ENCODE results near the gene VPS4A. TPM values are rescaled to one million over a fixed set of nuclear protein-coding genes. Genes with fewer than 3 reads are reported as not detected.

VPS4A gene
- total and polyA plus RNA-seq, 7 experiments from 2014 or later, result 29.7 to 53.7 (median 44.4) TPM

- H3K4me1 Mint-ChIP-seq, result peaks cover 0 to 4% (median 0%) of the 10 kb centered on the region in 7 donors
- peak overlapping the region in 1 of 9 donors; percentile 7 for H3K27ac Mint-ChIP-seq
Observed at GRCh38 chr16:69274699-69275235, 36.4 kb upstream of the VPS4A start.

GRCh38 chr16:69276148-69277115, 34.7 kb upstream of the VPS4A start:
- POLR2A ChIA-PET, result no interaction called here
- Mint-ChIP-seq H3K27me3 (no peaks in the 10 kb centered on the region), H3K9me3 (peaks cover 0 to 1% (median 0%) of the 10 kb centered on the region in 11 donors), H3K4me3 (no peak overlapping the region), H3K4me1 (peaks cover 0 to 4% (median 0%) of the 10 kb centered on the region in 7 donors), H3K36me3 (peaks cover 0 to 5% (median 3%) of the 10 kb centered on the region in 5 donors), H3K27ac (no peak overlapping the region)
- ATAC-seq, result no peak
- CTCF ChIA-PET, result interaction anchor here (0.8 to 1.1 kb wide), 2 partner anchors 9 to 23 kb away, joined by 3 read pairs; no protein-coding TSS in a partner anchor
- DNase-seq, result no peak
- H3K27ac ChIP-seq (ENCODE audit: low read depth, low read length), result no peak overlapping the region
- intact Hi-C loops (cut with micrococcal nuclease), result no loop called here
- no peak overlapping the region for H3K4me3 ChIP-seq (ENCODE audit: low read length)
- H3K36me3 ChIP-seq (ENCODE audit: control insufficient read depth in 2 of 3, insufficient read depth in 3 of 3, low read length in 3 of 3), result peaks cover 0 to 5% (median 0%) of the 10 kb centered on the region in 3 experiments
- H3K27me3 ChIP-seq (ENCODE audit: control insufficient read depth in 2 of 2, insufficient read depth in 2 of 2, low read length in 2 of 2), result no peaks in the 10 kb centered on the region
- H3K9me3 ChIP-seq (ENCODE audit: control insufficient read depth in 2 of 3, low read length in 3 of 3), result no peaks in the 10 kb centered on the region
- no peaks in the 10 kb centered on the region for H3K4me1 ChIP-seq (ENCODE audit: control insufficient read depth in 2 of 2, insufficient read depth in 2 of 2, low read length in 2 of 2)

More at GRCh38 chr16:69274699-69275235, 36.4 kb upstream of the VPS4A start:
- peaks cover 0 to 5% (median 3%) of the 10 kb centered on the region in 3 experiments for H3K36me3 ChIP-seq (ENCODE audit: control insufficient read depth in 2 of 3, insufficient read depth in 3 of 3, low read length in 3 of 3)
- intact Hi-C loops (cut with micrococcal nuclease), result no loop called here
- H3K4me3 ChIP-seq (ENCODE audit: low read length), result no peak overlapping the region
- H3K9me3 Mint-ChIP-seq, result no peaks in the 10 kb centered on the region
- no peaks in the 10 kb centered on the region for H3K27me3 ChIP-seq (ENCODE audit: control insufficient read depth in 2 of 2, insufficient read depth in 2 of 2, low read length in 2 of 2)
- H3K27me3 Mint-ChIP-seq, result no peaks in the 10 kb centered on the region
- POLR2A ChIA-PET, result no interaction called here
- ATAC-seq (no peak), DNase-seq (no peak)
- no peak overlapping the region for H3K27ac ChIP-seq (ENCODE audit: low read depth, low read length)
- H3K4me1 ChIP-seq (ENCODE audit: control insufficient read depth in 2 of 2, insufficient read depth in 2 of 2, low read length in 2 of 2), result no peaks in the 10 kb centered on the region
- H3K9me3 ChIP-seq (ENCODE audit: control insufficient read depth in 2 of 3, low read length in 3 of 3), result no peaks in the 10 kb centered on the region
- no peak overlapping the region for H3K4me3 Mint-ChIP-seq
- H3K36me3 Mint-ChIP-seq, result peaks cover 0 to 12% (median 7%) of the 10 kb centered on the region in 5 donors
- CTCF ChIA-PET, result no interaction called here

GRCh38 chr16:69277413-69277812, 33.7 kb upstream of the VPS4A start:
- peaks cover 0 to 4% (median 0%) of the 10 kb centered on the region in 7 donors for H3K4me1 Mint-ChIP-seq
- intact Hi-C loops (cut with micrococcal nuclease), result no loop called here
- POLR2A ChIA-PET, result no interaction called here
- H3K4me1 ChIP-seq (ENCODE audit: control insufficient read depth in 2 of 2, insufficient read depth in 2 of 2, low read length in 2 of 2), result no peaks in the 10 kb centered on the region
- peaks cover 0 to 1% (median 0%) of the 10 kb centered on the region in 11 donors for H3K9me3 Mint-ChIP-seq
- DNase-seq, result no peak
- no peaks in the 10 kb centered on the region for H3K36me3 ChIP-seq (ENCODE audit: control insufficient read depth in 2 of 3, insufficient read depth in 3 of 3, low read length in 3 of 3)
- H3K27ac Mint-ChIP-seq, result no peak overlapping the region
- no peak overlapping the region for H3K4me3 ChIP-seq (ENCODE audit: low read length)
- CTCF ChIA-PET, result interaction anchor here (0.8 kb wide), 1 partner anchor 8 kb away, joined by 3 read pairs; no protein-coding TSS in a partner anchor
- no peaks in the 10 kb centered on the region for H3K27me3 Mint-ChIP-seq
- H3K4me3 Mint-ChIP-seq, result no peak overlapping the region
- no peaks in the 10 kb centered on the region for H3K27me3 ChIP-seq (ENCODE audit: control insufficient read depth in 2 of 2, insufficient read depth in 2 of 2, low read length in 2 of 2)
- no peaks in the 10 kb centered on the region for H3K9me3 ChIP-seq (ENCODE audit: control insufficient read depth in 2 of 3, low read length in 3 of 3)
- H3K27ac ChIP-seq (ENCODE audit: low read depth, low read length), result no peak overlapping the region
- ATAC-seq, result no peak
- peaks cover 0 to 5% (median 0%) of the 10 kb centered on the region in 5 donors for H3K36me3 Mint-ChIP-seq

- DNase-seq, result no peak
- Mint-ChIP-seq H3K27ac (no peak overlapping the region), H3K27me3 (no peaks in the 10 kb centered on the region), H3K4me3 (no peak overlapping the region), H3K36me3 (no peaks in the 10 kb centered on the region), H3K9me3 (peaks cover 0 to 1% (median 0%) of the 10 kb centered on the region in 11 donors), H3K4me1 (peaks cover 0 to 2% (median 0%) of the 10 kb centered on the region in 7 donors)
- Histone ChIP-seq H3K4me3 (ENCODE audit: low read length) (no peak overlapping the region), H3K27me3 (ENCODE audit: control insufficient read depth in 2 of 2, insufficient read depth in 2 of 2, low read length in 2 of 2) (no peaks in the 10 kb centered on the region), H3K27ac (ENCODE audit: low read depth, low read length) (no peak overlapping the region), H3K36me3 (ENCODE audit: control insufficient read depth in 2 of 3, insufficient read depth in 3 of 3, low read length in 3 of 3) (peaks cover 0 to 4% (median 0%) of the 10 kb centered on the region in 3 experiments), H3K9me3 (ENCODE audit: control insufficient read depth in 2 of 3, low read length in 3 of 3) (no peaks in the 10 kb centered on the region), H3K4me1 (ENCODE audit: control insufficient read depth in 2 of 2, insufficient read depth in 2 of 2, low read length in 2 of 2) (no peaks in the 10 kb centered on the region)
- POLR2A ChIA-PET, result no interaction called here
- ATAC-seq, result no peak
- intact Hi-C loops (cut with micrococcal nuclease), result loop anchor here in 1 of 2 donors (10.0 kb wide), 1 partner anchor 439 kb away; the partner anchor contains the start of gene TANGO6
- CTCF ChIA-PET, result interaction anchor here (1.3 to 7.0 kb wide), 2 partner anchors 132 to 133 kb away, joined by 7 to 131 read pairs; no protein-coding TSS in a partner anchor
Observed at GRCh38 chr16:69283851-69284250, 27.3 kb upstream of the VPS4A start.

DNA sequence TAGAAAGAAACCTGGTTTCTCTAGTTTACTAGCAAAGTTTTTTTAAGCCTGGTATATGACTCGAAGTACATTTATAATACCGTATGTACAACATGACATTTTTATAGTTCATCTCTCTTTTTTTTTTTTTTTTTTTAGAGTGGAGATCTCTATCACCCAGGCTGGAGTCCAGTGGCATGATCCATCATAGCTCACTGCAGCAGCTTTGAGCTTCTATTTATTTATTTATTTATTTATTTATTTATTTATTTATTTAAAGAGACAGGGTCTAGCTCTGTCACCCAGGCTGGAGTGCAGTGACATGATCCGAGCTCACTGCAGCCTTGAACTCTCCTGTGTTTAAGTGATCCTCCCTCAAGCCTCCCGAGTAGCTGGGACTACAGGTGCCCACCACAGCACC, 25.9 kb upstream of the VPS4A start:
- Mint-ChIP-seq H3K4me1 (peaks cover 0 to 2% (median 0%) of the 10 kb centered on the region in 7 donors), H3K36me3 (no peaks in the 10 kb centered on the region), H3K27ac (no peak overlapping the region), H3K9me3 (peaks cover 0 to 1% (median 0%) of the 10 kb centered on the region in 11 donors), H3K27me3 (no peaks in the 10 kb centered on the region), H3K4me3 (no peak overlapping the region)
- Histone ChIP-seq H3K4me1 (ENCODE audit: control insufficient read depth in 2 of 2, insufficient read depth in 2 of 2, low read length in 2 of 2) (no peaks in the 10 kb centered on the region), H3K4me3 (ENCODE audit: low read length) (no peak overlapping the region), H3K27me3 (ENCODE audit: control insufficient read depth in 2 of 2, insufficient read depth in 2 of 2, low read length in 2 of 2) (no peaks in the 10 kb centered on the region), H3K36me3 (ENCODE audit: control insufficient read depth in 2 of 3, insufficient read depth in 3 of 3, low read length in 3 of 3) (peaks cover 0 to 4% (median 0%) of the 10 kb centered on the region in 3 experiments), H3K27ac (ENCODE audit: low read depth, low read length) (no peak overlapping the region), H3K9me3 (ENCODE audit: control insufficient read depth in 2 of 3, low read length in 3 of 3) (no peaks in the 10 kb centered on the region)
- ChIA-PET CTCF (interaction anchor here (0.6 to 7.0 kb wide), 8 partner anchors 8 to 903 kb away, joined by 3 to 131 read pairs (median 4); no protein-coding TSS in a partner anchor), POLR2A (interaction anchor here (0.6 to 1.0 kb wide), 2 partner anchors 135 to 136 kb away, joined by 3 read pairs; no protein-coding TSS in a partner anchor)
- intact Hi-C loops (cut with micrococcal nuclease), result loop anchor here in 1 of 2 donors (5.0 to 10.0 kb wide), 3 partner anchors 118 to 758 kb away; partner anchors contain the start of gene TANGO6
- ATAC-seq (no peak), DNase-seq (no peak)

DNA sequence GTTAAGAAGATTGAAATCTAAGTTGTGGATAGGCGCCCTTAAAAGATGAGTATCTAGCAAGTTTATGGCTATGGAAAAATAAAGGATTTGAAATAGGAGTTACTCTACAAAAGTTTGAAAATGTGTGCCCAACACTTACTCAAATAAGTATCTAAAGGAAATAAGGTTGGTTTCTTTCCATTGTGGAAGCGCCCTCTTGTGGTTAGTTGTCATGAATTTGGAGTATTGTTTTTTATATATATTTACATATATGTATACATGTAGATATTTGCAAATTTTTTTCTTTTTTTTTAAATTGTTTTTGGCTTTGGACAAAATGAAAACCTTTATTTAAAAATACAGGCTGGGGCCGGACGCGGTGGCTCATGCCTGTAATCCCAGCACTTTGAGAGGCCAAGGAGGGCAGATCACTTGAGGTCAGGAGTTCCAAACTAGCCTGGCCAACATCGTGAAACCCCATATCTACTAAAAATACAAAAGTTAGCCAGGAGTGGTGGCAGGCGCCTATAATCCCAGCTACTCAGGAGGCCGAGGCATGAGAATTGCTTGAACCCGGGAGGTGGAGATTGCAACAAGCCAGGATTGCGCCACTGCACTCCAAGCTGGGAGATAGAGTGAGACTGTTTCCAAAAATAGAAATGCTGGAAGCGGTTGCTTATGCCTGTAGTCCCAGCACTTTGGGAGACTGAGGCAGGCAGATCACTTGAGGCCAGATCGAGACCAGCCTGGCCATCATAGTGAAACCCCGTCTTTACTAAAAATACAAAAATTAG, 24.0 kb upstream of the VPS4A start:
- no peak overlapping the region for H3K27ac Mint-ChIP-seq
- H3K27ac ChIP-seq (ENCODE audit: low read depth, low read length), result no peak overlapping the region
- peaks cover 0 to 4% (median 0%) of the 10 kb centered on the region in 3 experiments for H3K36me3 ChIP-seq (ENCODE audit: control insufficient read depth in 2 of 3, insufficient read depth in 3 of 3, low read length in 3 of 3)
- CTCF ChIA-PET, result interaction anchor here (0.6 to 7.0 kb wide), 9 partner anchors 99 to 1918 kb away, joined by 3 to 131 read pairs (median 4); no protein-coding TSS in a partner anchor
- H3K4me3 ChIP-seq (ENCODE audit: low read length), result no peak overlapping the region
- H3K9me3 ChIP-seq (ENCODE audit: control insufficient read depth in 2 of 3, low read length in 3 of 3), result no peaks in the 10 kb centered on the region
- POLR2A ChIA-PET, result no interaction called here
- H3K4me1 Mint-ChIP-seq, result peaks cover 0 to 2% (median 0%) of the 10 kb centered on the region in 7 donors
- H3K9me3 Mint-ChIP-seq, result no peaks in the 10 kb centered on the region
- no peaks in the 10 kb centered on the region for H3K27me3 Mint-ChIP-seq
- no peaks in the 10 kb centered on the region for H3K27me3 ChIP-seq (ENCODE audit: control insufficient read depth in 2 of 2, insufficient read depth in 2 of 2, low read length in 2 of 2)
- H3K36me3 Mint-ChIP-seq, result no peaks in the 10 kb centered on the region
- no peak overlapping the region for H3K4me3 Mint-ChIP-seq
- DNase-seq (peak in 7 of 9 donors; percentile 38 to 73 (median 65)), ATAC-seq (peak; percentile 63)
- intact Hi-C loops (cut with micrococcal nuclease), result loop anchor here (1.0 to 10.0 kb wide), 6 partner anchors 99 to 760 kb away; partner anchors contain the start of gene TANGO6 (in 1 of the 2)
- no peaks in the 10 kb centered on the region for H3K4me1 ChIP-seq (ENCODE audit: control insufficient read depth in 2 of 2, insufficient read depth in 2 of 2, low read length in 2 of 2)
